GM10266 (cell line): ENCODE measurements around the gene TANC1.

Source experiments
- DNase-seq: peaks from one replicate; pipeline ENCODE4 v3.0.0; 2012; ENCODE audit errors: extremely low spot score
- CTCF ChIP-seq: IDR thresholded peaks from 2 replicates; pipeline ENCODE4 v1.5.1; 2012; ENCODE audit warnings: mild to moderate bottlenecking, low read depth; ENCODE audit not compliant: control insufficient read depth, insufficient read depth; ENCODE audit errors: missing control alignments

The TANC1 gene

GRCh38 chr2:159070235-159070634, 101.8 kb downstream of the TANC1 start:
- no peak for TF ChIP-seq CTCF
- DNase-seq: no peak

GRCh38 chr2:159071190-159071915, 102.9 kb downstream of the TANC1 start:
- no peak for DNase-seq
- TF ChIP-seq CTCF: no peak

GRCh38 chr2:159072795-159073194, 104.4 kb downstream of the TANC1 start:
- DNase-seq: no peak
- no peak for TF ChIP-seq CTCF

DNA sequence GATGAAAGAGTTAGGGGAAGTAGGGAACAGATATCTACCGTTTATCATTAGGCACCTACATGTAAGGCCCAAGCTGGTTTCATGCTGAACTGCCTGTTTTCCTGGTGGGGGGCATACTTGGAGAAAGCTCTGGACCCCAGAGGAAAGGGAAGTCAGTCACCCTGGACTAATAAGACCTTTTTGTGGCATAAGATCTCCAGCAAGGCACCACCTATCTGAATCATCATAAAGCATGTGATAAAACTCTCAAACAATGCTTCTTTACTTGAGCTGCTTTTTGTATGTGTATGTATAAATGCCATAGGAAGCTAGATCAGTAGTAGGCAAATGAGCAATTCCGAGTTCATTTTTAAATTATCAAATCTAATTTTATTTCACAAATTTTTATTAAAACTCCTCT, 104.8 kb downstream of the TANC1 start:
- no peak for TF ChIP-seq CTCF

DNA sequence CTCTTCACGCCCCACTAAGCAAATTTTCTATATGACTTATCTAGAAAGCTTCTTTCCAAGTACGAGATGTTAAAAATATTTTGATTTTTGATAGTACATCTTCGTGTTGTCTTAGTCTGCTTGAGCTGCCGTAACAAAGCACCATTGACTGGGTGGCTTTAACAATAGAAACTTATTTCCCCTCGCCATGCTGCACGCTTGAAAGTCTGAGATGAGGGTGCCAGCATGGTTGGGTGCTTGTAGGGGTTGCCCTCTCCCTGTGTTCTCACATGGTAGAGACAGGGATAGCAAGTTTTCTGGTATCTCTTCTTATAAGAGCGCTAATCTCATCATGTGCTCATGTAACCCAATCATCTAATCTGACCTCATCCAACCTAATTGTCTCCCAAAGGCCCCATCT, 106.2 kb downstream of the TANC1 start:
- no peak for TF ChIP-seq CTCF

More for the DNA sequence above, 104.8 kb downstream of the TANC1 start:
- DNase-seq: no peak

GRCh38 chr2:159075727-159076126, 107.3 kb downstream of the TANC1 start:
- no peak for TF ChIP-seq CTCF
- DNase-seq: no peak

More for the DNA sequence above, 106.2 kb downstream of the TANC1 start:
- no peak for DNase-seq

DNA sequence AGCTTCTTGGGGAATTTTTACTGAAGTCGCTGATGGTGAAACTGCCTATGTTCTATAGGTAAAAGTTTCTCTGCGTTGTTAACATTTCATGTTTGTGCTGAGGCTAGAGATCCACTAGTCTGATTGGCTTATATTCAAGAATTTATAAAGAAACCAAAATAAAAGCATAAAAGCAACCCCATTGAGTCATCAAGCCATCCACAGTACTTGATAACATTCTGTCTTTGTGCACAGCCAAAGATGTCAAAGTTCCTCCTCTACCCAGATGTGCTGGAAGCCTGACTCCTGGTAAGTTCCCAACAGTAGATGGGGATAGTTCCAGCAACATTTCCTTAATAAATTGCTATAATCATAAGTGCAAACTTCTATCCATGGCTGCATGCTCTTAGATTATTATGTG, 107.8 kb downstream of the TANC1 start:
- DNase-seq: no peak
- no peak for TF ChIP-seq CTCF
